OCI-LY1 (cell line): ENCODE results near the gene ADCY4.
A peak's percentile ranks its signal among the peaks of the same experiment; 100 is the strongest.

Source experiments
- H2AFZ ChIP-seq: fragments of 200-600 bp; sonication (generic), shearing (Covaris generic); 2 replicates; pipeline ENCODE4 v1.6.0; 2014; ENCODE audit warnings: antibody characterized with exemption, mild to moderate bottlenecking, low read length
- H3F3A ChIP-seq: fragments of 200-600 bp; sonication (generic), shearing (Covaris generic); 2 replicates; pipeline ENCODE4 v1.6.0; 2014; ENCODE audit warnings: mild to moderate bottlenecking, antibody characterized with exemption, low read length, moderate library complexity; ENCODE audit not compliant: insufficient read depth
- H3K27ac ChIP-seq: fragments of 200-600 bp; sonication (generic); 2 replicates; pipeline ENCODE4 v1.5.1; 2014; ENCODE audit warnings: low read length, mixed run types, mild to moderate bottlenecking, low read depth; ENCODE audit not compliant: poor library complexity, severe bottlenecking
- H3K27me3 ChIP-seq: fragments of 200-600 bp; sonication (generic); 2 replicates; pipeline ENCODE4 v1.6.0; 2014; ENCODE audit warnings: antibody characterized with exemption, mild to moderate bottlenecking, low read length, moderate library complexity; ENCODE audit not compliant: insufficient read depth
- H3K36me3 ChIP-seq: fragments of 200-600 bp; sonication (generic); 2 replicates; pipeline ENCODE4 v1.6.1; 2014; ENCODE audit warnings: mild to moderate bottlenecking, antibody characterized with exemption, low read length, moderate library complexity, mixed read lengths; ENCODE audit not compliant: insufficient read depth
- H3K4me1 ChIP-seq: fragments of 200-600 bp; sonication (generic); 2 replicates; pipeline ENCODE4 v1.5.1; 2014; ENCODE audit warnings: mild to moderate bottlenecking, low read length, moderate library complexity; ENCODE audit not compliant: insufficient read depth, severe bottlenecking
- H3K4me2 ChIP-seq: fragments of 200-600 bp; sonication (generic), shearing (Covaris generic); 2 replicates; pipeline ENCODE4 v1.6.1; 2014; ENCODE audit warnings: low read length
- H3K4me3 ChIP-seq: fragments of 200-600 bp; sonication (generic); 2 replicates; pipeline ENCODE4 v1.5.1; 2014; ENCODE audit warnings: low read length, low read depth, mild to moderate bottlenecking, mixed read lengths; ENCODE audit not compliant: poor library complexity, severe bottlenecking
- H3K79me2 ChIP-seq: fragments of 200-600 bp; shearing (Covaris generic); 2 replicates; pipeline ENCODE4 v1.6.1; 2016; ENCODE audit warnings: mixed run types, low read length, mixed read lengths; ENCODE audit not compliant: insufficient read depth
- H3K9ac ChIP-seq: fragments of 200-600 bp; sonication (generic), shearing (Covaris generic); 2 replicates; pipeline ENCODE4 v1.6.1; 2014; ENCODE audit warnings: mild to moderate bottlenecking, low read length, mixed read lengths
- H3K9me2 ChIP-seq: fragments of 200-600 bp; sonication (generic), shearing (Covaris generic); 2 replicates; pipeline ENCODE4 v1.6.1; 2014; ENCODE audit warnings: low read depth, mild to moderate bottlenecking, low read length, mixed read lengths
- H3K9me3 ChIP-seq: fragments of 200-600 bp; shearing (Covaris generic); 2 replicates; pipeline ENCODE4 v1.6.1; 2014; ENCODE audit warnings: low read length, mixed read lengths
- H4K20me1 ChIP-seq: fragments of 200-600 bp; sonication (generic), shearing (Covaris generic); 2 replicates; pipeline ENCODE4 v1.6.0; 2016; ENCODE audit warnings: mild to moderate bottlenecking, low read length; ENCODE audit not compliant: insufficient read depth
- CTCF ChIP-seq: fragments of 200-600 bp; sonication (generic), shearing (Covaris generic); IDR thresholded peaks from 2 replicates; pipeline ENCODE4 v1.5.1; 2017; ENCODE audit warnings: mild to moderate bottlenecking, antibody characterized with exemption, low read length, moderate library complexity, mixed read lengths
- EZH2 ChIP-seq: fragments of 200-600 bp; sonication (generic), shearing (Covaris generic); IDR thresholded peaks from 2 replicates; pipeline ENCODE4 v1.8.0; 2017; ENCODE audit warnings: borderline replicate concordance, mixed run types, mild to moderate bottlenecking, antibody characterized with exemption, low read length, moderate library complexity, mixed read lengths

ADCY4 gene

DNA sequence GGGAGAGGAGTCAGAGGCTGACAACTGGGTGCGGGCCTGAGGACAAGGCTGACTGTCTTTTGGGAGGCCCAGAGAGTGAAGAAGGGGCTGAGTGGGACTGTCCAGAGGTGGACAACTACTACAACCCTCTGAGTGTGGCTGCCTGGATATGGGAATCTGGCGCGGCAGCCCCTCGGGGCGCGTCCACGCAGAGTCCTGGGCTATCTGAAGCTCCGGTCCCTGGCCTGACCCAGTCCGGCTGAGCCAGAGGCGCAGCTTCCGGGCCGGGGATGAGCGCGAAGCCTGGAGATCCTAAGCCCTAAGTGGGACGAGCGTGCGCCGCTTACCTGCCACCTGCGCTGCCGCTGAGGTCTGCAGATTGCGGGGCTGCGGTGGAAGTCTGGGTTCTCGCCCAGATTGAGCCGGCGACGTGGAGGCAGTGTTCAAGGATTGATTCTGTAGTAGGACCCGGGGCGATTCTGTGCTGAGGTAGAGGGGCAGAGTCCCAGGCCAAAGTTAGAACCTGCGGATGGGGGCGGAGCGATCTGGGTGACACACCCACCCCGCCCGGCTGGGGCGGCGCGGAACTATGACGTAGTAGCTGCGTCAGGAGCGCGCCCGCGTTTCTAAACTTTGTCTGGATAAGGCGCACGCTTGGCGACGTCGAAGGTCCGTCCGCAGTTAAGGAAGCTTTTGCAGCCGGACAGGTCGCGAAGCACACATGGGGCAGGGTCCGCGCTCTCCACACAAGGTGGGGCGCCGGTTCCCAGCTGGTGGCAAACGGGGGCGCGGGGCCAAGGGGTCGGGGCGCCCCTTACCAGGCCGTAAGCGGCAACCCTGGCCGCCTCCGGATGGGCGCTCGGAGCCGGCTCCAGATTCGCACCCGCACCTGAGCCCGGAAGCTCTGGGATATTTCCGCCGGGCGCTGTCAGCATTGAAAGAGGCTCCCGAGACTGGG lies 35.3 kb downstream of the ADCY4 start, which contains the start of the genes DHRS1 and NOP9:
Gene DHRS1, minus strand, starts transcription at position 526 of the 937 bp plus-strand sequence. CDS start 674 bp downstream, outside the sequence.
Gene NOP9, plus strand, starts transcription at position 596 of the 937 bp plus-strand sequence. Its CDS starts 105 bp downstream, at position 701.
- Histone ChIP-seq H3K4me2 (peak within 1 kb of the TSS; percentile 98), H3K36me3 (peaks cover 50% of the 10 kb centered on the region), H4K20me1 (no peaks in the 10 kb centered on the region), H3K9me2 (no peaks in the 10 kb centered on the region), H3K9me3 (no peaks in the 10 kb centered on the region), H2AFZ (no peak within 1 kb of the TSS), H3K9ac (peak within 1 kb of the TSS; percentile 80), H3F3A (0 out of 2 replicates have a peak, but pooled peaks cover 4% of the 10 kb centered on the region), H3K4me3 (peak within 1 kb of the TSS; percentile 83), H3K27me3 (no peaks in the 10 kb centered on the region), H3K27ac (no peak within 1 kb of the TSS), H3K4me1 (peaks cover 27% of the 10 kb centered on the region), H3K79me2 (no peaks in the 10 kb centered on the region)
- TF ChIP-seq EZH2 (no peak), CTCF (no peak)

DNA sequence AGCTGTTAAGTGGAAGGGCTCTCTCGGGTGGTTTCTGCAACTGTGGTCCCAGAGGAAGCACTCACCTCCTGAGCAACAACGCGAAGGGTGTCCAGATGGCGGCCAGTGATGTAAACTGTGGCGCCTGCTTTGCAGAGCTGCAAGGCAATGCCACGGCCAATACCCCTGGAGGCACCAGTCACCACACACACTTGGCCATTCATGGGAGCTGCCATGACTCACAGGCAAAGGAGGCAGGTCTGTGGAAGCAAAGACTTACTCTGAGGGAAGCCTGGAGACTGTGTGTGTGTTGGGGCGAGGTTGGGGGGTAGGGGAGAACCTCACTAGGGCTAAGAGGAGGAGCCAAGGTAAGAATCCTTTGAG lies 36.0 kb downstream of the ADCY4 start:
- Histone ChIP-seq H3K9me2 (no peaks in the 10 kb centered on the region), H3K9me3 (no peaks in the 10 kb centered on the region), H3K4me2 (peak overlapping the region; percentile 98), H3K79me2 (no peaks in the 10 kb centered on the region), H3K27ac (no peak overlapping the region), H3K36me3 (peaks cover 43% of the 10 kb centered on the region), H2AFZ (no peak overlapping the region), H4K20me1 (no peaks in the 10 kb centered on the region), H3F3A (0 out of 2 replicates have a peak, but pooled peaks cover 4% of the 10 kb centered on the region), H3K27me3 (no peaks in the 10 kb centered on the region), H3K4me1 (peaks cover 27% of the 10 kb centered on the region), H3K4me3 (peak overlapping the region; percentile 83), H3K9ac (peak overlapping the region; percentile 80)
- TF ChIP-seq EZH2 (no peak), CTCF (no peak)

DNA sequence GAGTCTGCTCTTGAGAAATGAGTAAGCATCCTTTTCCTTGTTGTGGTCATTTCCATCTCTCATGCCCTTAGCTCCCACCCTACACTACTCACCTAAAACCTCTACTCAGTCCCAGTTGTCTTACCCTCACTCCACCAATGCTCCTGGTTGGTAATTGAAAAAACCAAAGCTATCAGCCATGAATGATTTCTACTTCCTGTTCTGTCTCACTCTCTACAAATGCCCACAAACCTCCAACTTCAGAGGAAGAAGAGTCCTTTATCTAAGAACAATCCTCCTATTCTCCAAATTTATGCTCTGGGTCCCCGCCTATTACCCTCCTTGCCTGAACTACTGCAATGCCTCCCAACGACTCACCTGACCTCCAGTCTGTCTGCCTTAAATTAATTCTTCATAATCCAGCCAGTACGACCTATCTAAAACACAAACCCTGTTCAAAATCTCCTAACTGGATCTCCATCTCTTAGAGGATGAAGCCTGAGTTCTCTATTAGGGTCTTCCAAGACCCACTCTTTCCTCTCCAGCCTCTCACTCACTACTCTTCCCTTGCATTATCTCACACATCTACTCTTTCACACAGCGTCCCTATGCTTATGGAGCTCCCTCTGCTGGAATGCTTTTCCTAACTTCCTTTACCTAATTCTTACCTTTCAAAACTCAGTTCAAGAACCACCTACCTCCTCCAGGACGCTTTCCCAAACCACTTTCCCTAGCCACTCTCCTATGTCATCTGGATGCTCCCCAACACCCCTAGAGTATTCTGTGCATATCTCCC lies 37.5 kb downstream of the ADCY4 start:
- H3K4me1 ChIP-seq: peaks cover 27% of the 10 kb centered on the region
- no peaks in the 10 kb centered on the region for H3K27me3 ChIP-seq
- H3K27ac ChIP-seq: peak overlapping the region; percentile 20
- no peak overlapping the region for H2AFZ ChIP-seq
- H3K4me3 ChIP-seq: no peak overlapping the region
- H3K79me2 ChIP-seq: no peaks in the 10 kb centered on the region
- no peaks in the 10 kb centered on the region for H4K20me1 ChIP-seq
- H3K4me2 ChIP-seq: no peak overlapping the region
- TF ChIP-seq CTCF: peak; percentile 21; the same call in 1 of the 2 replicates
- no peak for TF ChIP-seq EZH2
- no peak overlapping the region; the same call in 1 of the 2 replicates for H3K9ac ChIP-seq
- 0 out of 2 replicates have a peak, but pooled peaks cover 4% of the 10 kb centered on the region for H3F3A ChIP-seq
- no peaks in the 10 kb centered on the region for H3K9me2 ChIP-seq
- H3K36me3 ChIP-seq: peaks cover 31% of the 10 kb centered on the region
- H3K9me3 ChIP-seq: no peaks in the 10 kb centered on the region
